ENCODE measurements around the gene SP6.

GRCh38 chr17:47877368-47878034, 26.5 kb upstream of the SP6 start:
- TF ChIP-seq CREB5 (CRISPR knock-in tag; IDR thresholded peaks at IDR 0.05; ENCODE audit: low read depth) (no peak), ARNTL (CRISPR knock-in tag; IDR thresholded peaks at IDR 0.05; ENCODE audit: borderline replicate concordance, low read depth) (no peak), ZNF70 (CRISPR knock-in tag; IDR thresholded peaks at IDR 0.05) (no peak), TCF4 (CRISPR knock-in tag; IDR thresholded peaks at IDR 0.05; ENCODE audit: borderline replicate concordance) (no peak), ZFP30 (CRISPR knock-in tag; IDR thresholded peaks at IDR 0.05) (no peak), CSRNP3 (CRISPR knock-in tag; IDR thresholded peaks at IDR 0.05) (no peak), ZFP3 (CRISPR knock-in tag; IDR thresholded peaks at IDR 0.05) (no peak), PATZ1 (CRISPR knock-in tag; IDR thresholded peaks at IDR 0.05; ENCODE audit: borderline replicate concordance) (no peak), ESRRG (CRISPR knock-in tag; IDR thresholded peaks at IDR 0.05) (no peak), ZNF565 (CRISPR knock-in tag; conservative IDR thresholded peaks at IDR 0.05; ENCODE audit: low read depth) (no peak)
